ENCODE results near the gene BCL11B. TPM values are rescaled to one million over a fixed set of nuclear protein-coding genes. Genes with fewer than 3 reads are reported as not detected.

The BCL11B gene
- total RNA-seq, 1 donor from 2014 or later = 0.85 TPM

GRCh38 chr14:99258876-99259726 lies 12.9 kb downstream of the BCL11B start:
- Histone ChIP-seq H3K27me3 (no peaks in the 10 kb centered on the region), H3K36me3 (no peaks in the 10 kb centered on the region), H3K4me1 (no peaks in the 10 kb centered on the region), H3K4me3 (no peak overlapping the region), H3K9me3 (no peaks in the 10 kb centered on the region), H3K27ac (no peak overlapping the region)
- no peak for TF ChIP-seq CTCF (IDR thresholded peaks at IDR 0.05)
- intact Hi-C loops (cut with DNase I) = no loop called here
- DNase-seq (ENCODE audit: low spot score in 2 of 2) = no peak

GRCh38 chr14:99258341-99258861 lies 13.6 kb downstream of the BCL11B start:
- DNase-seq (ENCODE audit: low spot score in 2 of 2) = no peak
- Histone ChIP-seq H3K4me3 (no peak overlapping the region), H3K27me3 (no peaks in the 10 kb centered on the region), H3K27ac (no peak overlapping the region), H3K36me3 (no peaks in the 10 kb centered on the region), H3K9me3 (no peaks in the 10 kb centered on the region), H3K4me1 (no peaks in the 10 kb centered on the region)
- intact Hi-C loops (cut with DNase I) = no loop called here
- no peak for TF ChIP-seq CTCF (IDR thresholded peaks at IDR 0.05)

DNA sequence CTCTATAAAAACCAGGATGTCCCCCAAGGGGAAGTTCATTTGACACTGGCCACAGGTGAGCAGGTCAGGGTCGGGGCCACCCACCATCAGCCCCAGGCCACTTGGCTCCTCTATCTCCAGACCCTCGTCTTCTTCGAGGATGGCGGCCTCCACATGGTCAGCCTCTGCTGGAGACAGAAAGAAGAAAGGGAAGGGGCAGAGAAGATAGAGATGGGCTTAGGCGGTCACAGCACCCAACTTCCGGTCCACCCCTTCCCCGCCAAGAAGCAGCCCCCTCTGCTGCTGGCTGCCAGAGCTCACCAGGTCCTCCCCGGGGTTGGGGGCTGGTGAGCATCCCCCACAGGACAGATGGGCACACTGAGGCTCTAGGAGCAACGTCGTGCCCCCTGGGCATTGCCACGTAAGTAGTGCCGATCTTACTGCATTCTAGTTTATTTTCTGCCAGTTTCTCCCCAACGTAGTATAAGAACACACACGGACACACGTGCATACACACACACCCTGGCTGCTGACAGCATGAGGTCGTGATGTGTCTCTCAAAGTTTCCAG lies 14.2 kb downstream of the BCL11B start:
- Histone ChIP-seq H3K9me3 (no peaks in the 10 kb centered on the region), H3K4me3 (no peak overlapping the region), H3K36me3 (no peaks in the 10 kb centered on the region), H3K27me3 (no peaks in the 10 kb centered on the region), H3K4me1 (no peaks in the 10 kb centered on the region), H3K27ac (no peak overlapping the region)
- no peak for DNase-seq (ENCODE audit: low spot score in 2 of 2)
- intact Hi-C loops (cut with DNase I) = no loop called here
- TF ChIP-seq CTCF (IDR thresholded peaks at IDR 0.05) = no peak

DNA sequence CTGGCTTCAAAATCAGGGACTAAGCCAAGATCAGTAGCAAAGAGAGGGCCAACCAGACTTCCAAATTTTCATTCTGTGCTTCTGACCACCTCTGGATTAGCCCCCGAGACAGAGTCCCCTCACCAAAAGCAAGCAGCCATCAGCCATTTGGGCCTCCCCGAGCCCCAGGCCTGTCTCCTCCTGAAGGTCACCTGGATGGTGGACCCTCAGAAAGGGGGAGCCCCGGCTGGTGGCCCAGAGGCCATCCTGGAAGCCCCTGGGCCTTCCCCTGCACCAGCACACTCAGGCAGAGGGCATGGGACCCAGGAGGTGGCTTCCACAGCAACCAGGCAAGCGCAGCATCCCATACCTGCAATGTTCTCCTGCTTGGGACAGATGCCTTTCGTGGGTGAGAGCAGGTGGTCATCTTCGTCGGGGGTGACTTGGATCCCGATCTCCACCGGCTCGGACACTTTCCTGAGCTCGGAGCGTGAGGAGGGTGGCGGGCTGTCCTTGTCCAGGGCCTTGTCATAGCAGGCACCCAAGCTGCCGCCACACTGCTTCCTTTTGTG lies 14.8 kb downstream of the BCL11B start:
- Histone ChIP-seq H3K27ac (no peak overlapping the region), H3K4me1 (no peaks in the 10 kb centered on the region), H3K9me3 (no peaks in the 10 kb centered on the region), H3K4me3 (no peak overlapping the region), H3K36me3 (no peaks in the 10 kb centered on the region), H3K27me3 (no peaks in the 10 kb centered on the region)
- intact Hi-C loops (cut with DNase I) = no loop called here
- no peak for TF ChIP-seq CTCF (IDR thresholded peaks at IDR 0.05)
- no peak for DNase-seq (ENCODE audit: low spot score in 2 of 2)

GRCh38 chr14:99256483-99256874 lies 15.5 kb downstream of the BCL11B start:
- no peak for TF ChIP-seq CTCF (IDR thresholded peaks at IDR 0.05)
- Histone ChIP-seq H3K27ac (no peak overlapping the region), H3K36me3 (no peaks in the 10 kb centered on the region), H3K9me3 (no peaks in the 10 kb centered on the region), H3K4me1 (no peaks in the 10 kb centered on the region), H3K4me3 (no peak overlapping the region), H3K27me3 (no peaks in the 10 kb centered on the region)
- no peak for DNase-seq (ENCODE audit: low spot score in 2 of 2)
- intact Hi-C loops (cut with DNase I) = no loop called here
